PC-9 (cell line): Measurements from ENCODE around the gene CEP350.

Source experiments
- CTCF ChIP-seq: fragments of 200-600 bp; sonication (generic); conservative IDR thresholded peaks from 2 replicates; pipeline ENCODE4 v1.6.1; 2017; ENCODE audit warnings: mixed run types, antibody characterized with exemption, mild to moderate bottlenecking, moderate library complexity
- EZH2 ChIP-seq: fragments of 200-600 bp; sonication (generic); IDR thresholded peaks from 2 replicates; pipeline ENCODE4 v1.8.0; 2017; ENCODE audit warnings: antibody characterized with exemption, low read depth

DNA sequence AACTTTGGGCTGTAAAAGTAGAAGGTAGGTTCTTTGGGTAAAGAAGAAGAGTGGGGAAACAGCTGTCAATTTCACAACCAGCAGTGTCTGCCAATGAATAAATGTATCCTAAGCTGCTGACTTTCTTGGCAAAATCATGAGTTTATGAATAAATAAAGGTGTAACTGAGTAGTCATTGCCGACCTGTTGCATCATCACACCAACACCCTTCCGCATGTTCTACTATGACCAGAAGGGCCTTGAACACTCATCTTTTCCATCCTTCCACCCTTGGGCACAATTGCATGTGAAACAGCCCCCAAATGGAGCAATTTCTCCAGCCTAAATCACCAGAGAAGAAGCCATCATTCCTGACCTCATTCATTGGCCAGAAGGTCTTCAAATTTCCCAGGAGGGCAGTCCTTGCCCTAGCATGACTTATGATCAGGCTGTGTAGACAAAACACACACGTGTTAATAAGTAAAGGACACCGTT is 168.9 kb downstream of the CEP350 start:
- TF ChIP-seq CTCF: no peak
- no peak for TF ChIP-seq EZH2
